GM19023 (cell line): ENCODE results near the gene CDC42BPG.
"Not testable (repeated sequence)": the region's sequence is repeated elsewhere in the genome, so short reads cannot be mapped to it uniquely, and the experiment has no call there.

Experiments used
- ATAC-seq: cut with Tn5 transposase; IDR thresholded peaks from one replicate; pipeline ENCODE4 v1.9.1; 2021; ENCODE audit warnings: mild to moderate bottlenecking, moderate library complexity; ENCODE audit not compliant: unreplicated experiment

Gene CDC42BPG

DNA sequence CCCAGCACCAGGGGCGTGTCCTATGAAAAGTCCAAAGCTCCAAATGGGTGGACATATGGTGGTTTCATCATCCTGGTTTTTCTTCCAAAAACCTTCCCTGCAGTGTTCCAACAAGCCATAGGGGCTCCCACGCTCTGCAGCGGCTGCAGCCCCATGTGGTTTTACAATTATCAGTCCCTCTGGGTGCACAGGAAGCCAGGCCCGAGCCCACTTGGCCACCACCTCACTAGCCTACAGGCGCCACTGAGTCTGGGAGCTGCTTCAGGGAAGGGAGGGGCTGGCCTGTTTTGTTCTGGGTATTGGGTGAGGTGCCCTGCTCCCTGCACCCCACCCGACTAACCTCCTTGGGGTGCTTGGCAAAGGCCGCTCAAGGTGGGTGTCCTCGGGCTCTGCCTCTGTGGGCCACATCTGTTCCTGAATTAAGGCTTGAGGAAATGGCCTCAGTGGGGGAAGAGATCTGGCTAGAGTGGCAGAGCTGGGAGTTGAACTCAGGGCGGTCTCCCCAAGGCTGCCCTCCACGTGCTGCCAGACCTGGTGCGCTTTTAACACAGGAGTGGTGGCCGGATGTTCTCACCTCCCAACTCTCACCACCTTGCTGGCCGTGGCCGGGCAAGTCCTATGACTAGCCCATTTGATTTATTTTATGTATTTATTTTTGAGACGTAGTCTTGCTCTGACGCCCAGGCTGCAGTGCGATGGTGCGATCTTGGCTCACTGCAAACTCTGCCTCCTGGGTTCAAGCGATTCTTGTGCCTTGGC lies 5.3 kb upstream of the CDC42BPG start:
- no peak for ATAC-seq

DNA sequence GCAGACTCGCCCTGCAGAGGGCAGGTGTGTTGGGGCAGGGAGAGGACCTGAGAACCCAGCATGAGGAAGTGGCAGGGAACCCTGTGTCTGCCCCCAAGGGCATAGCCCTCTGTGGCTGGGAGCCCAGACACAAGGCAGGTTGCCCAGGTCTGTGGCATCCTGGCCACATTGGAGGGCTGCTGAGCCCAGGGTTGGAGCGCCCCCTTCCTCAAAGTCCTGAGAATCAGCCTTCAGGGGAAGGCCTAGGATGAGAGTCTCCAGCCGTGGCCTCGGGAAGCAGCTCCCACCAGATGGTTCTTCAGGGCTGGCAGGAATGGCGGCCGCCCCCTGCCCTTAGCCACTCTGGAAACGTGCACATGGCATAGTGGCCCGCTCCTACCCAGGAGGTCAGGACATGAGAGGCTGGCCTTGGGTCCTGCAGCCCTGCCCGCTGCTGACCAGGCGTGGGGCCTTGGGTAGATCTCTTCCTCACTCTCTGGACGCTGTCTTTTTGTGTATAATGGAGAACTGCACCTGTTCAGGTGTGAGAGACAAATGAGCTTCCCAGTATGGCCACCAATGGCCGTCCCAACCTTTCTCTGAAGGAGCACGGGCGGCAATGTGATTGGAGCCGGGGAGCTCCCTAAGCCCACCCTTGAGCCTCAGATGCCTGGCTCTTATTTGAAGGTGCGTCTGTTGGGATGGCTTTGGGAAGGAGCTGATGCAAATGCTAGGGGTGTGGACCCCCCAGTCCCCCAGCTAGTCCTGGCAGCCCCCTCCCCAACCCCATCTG lies 4.6 kb upstream of the CDC42BPG start:
- no peak for ATAC-seq

DNA sequence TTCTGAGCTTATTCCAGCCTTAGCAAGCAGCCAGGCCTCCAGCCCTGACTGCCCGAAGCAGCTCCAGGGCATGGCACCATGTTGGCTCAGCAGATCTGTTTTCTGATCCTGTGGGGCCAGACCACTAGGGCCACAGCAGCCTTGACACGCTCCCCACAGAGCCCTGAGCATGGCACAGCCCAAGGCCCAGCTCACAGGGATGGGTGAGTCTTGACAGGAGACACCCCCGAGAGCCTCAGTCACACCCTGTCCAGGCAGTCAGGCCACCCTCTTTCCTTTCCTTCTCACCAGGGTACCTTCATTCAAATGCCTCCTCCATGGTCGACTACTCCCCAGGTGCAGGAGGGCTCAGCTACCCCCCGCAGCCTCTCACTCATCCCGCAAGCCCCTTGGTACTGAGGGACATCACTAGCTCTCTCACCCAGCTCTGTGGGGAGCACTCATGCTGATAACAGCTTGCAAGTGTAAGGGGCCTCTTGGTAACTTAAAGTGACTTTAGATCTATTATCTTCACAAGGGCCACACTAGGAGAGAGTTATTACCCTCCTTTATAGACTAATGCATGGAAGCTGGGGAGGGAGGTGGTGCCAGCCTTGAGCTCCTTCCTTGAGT lies 3.9 kb upstream of the CDC42BPG start:
- no peak for ATAC-seq

DNA sequence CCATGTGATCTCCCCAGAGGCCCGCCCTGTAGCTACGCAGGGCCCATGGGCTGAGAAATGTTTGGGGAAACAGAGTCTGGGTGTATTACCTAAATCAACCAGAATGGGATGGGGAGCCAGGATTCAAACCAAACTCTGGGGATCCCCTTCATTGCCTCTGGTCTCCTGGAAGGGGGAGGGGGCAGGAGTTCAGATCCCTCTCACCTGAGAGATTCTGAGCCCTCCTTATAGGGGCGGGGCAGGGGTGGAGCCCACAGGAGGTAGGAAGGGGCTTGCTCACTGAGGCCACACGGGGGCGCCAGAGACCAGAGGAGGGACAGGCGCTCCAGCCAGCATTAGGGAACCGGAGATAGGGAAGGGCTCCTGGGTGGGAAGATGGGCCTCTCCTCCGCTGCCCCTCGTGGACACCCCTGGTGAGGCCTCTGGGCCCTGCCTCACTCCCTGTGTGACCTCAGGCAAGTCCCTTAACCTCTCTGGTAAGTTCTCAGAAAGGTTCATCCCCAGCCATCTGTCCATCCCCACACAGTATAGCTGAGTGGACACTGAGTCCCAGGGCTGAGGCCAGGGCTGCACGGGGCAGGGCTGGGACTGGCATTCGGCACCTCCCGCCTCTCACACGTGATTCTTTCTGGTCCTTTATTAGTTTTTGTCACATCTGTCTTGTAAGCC lies 2.7 kb upstream of the CDC42BPG start:
- ATAC-seq = no peak

DNA sequence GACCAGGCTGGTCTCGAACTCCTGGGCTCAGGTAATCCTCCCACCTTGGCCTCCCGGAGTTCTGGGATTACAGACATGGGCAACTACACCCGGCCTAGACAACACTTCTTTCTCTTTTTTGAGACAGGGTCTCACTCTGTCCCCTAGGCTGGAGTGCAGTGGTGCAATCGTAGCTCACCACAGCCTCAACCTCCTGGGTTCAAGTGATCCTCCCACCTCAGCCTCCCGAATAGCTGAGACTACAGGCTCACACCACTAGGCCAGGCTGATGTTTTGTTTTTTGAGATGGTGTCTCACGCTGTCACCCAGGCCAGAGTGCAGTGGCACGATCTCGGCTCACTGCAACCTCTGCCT lies 1.3 kb upstream of the CDC42BPG start:
- ATAC-seq = not testable (repeated sequence)

DNA sequence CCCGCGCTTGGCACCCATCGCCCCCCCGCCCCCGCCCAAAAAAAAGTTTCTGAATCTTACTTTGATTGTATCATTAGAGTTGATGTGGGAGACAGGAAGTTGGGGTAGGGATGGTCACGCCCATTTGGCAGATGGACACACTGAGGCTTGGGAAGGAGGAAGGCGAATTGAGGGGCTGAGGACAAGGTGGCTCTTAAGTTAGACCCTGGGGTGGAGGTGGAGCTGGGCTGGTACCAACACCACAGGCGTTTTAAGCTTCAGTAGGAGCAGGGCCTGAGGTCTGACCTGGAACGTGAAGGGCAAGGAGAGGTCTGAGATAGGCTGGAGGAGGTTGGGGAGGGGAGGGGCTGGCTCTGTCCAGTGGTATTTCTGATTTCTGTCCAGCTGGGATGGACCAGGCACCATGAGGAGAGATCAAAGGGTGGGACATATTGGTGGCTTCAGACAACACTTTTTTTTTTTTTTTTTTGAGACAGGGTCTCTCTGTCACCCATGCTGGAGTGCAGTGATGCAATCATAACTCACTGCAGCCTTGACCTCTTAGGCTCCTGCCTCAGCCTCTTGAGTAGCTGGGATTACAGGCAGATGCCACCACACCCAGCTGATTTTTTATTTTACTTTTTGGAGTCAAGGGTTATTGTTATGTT lies 799 bp upstream of the CDC42BPG start:
- ATAC-seq = no peak

DNA sequence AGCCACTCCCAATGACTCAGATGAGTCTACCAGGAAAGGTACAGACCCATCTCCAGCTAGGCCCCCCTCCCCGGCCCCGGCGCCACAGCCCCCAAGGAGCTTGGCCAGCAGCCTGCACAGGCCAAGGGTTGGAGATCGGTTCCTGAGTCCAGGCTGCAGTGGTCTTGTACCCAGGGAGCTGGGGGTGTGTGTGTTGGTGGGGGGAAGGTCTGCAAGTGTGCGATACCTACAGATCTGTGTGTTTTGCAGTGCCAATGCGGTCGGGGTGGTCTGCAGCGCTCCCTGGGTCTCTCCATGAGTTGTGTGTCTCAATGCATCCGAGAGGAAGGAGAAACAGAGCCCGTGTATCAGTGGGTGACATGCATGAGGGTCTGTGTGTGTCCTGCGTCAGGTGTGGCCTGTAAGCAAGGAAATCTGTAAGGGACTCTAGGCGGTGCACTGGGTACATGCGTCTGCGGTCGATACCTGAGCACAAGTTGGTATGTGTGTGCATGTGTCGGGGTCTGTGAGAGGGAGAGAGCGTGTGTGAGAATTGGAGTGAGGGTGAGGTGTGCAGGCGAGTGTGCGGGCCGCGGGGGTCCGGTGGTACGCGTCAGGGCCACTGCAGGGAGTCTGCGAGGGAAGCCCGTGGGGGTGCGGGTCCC lies 645 bp downstream of the CDC42BPG start:
- ATAC-seq = no peak

DNA sequence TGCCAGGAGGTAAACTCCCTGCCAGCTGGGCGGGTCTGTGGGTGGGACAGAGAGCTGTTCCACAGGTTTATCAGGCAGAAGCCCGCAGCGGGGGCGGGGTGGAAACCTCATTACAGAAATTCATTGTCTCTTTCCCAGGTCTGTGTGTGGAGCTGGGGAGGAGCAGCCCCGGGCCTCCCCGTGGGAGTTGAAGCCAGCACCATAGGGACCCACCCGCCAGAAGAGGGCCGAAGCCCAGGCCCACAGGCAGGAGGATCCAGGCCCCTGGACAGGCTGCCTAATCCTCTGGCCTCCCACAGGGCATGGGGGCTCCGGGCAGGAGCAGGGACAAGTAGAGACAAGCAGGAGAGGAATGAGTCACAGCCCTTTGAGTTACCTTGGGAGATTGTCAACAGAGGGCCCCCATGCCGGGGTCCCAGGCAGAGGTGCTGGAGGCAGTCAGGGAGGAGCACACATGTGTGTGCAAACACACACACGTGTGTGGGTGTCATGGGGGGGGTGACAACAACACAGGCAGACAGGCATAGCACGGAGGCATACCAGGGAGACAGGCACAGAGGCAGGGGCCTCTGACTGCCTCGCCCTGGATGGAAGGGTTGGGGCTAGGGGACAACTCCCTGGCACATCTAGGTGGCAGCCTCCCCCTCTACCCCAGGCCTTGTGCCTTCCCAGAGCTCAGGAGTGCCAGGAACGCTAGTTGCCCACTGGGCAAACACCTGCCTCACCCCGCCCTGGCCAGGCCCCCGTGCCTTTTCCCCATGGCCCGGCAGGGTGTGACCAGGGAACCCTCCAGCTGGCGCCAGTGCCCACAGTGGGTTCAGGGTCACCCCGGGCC lies 1.4 kb downstream of the CDC42BPG start:
- ATAC-seq = no peak

DNA sequence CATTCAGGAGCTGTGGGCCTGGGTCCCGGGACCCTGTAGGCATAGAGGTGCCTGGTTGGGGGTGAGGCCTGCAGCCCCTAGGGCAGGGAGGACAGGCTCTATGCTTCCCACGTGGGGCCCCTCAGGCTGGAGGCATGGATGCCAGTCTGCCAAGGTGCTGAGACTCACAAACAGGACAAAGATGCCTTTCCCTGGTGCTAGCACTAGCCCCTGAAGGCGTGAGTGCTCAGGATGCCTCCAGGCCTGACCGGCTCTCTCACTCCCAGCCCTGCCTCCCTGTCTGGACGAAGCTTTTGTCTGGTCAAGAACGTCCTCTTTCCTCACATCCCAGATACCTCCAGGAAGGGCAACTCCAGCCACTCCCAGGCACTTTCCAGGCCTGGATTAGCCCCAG lies 2.1 kb downstream of the CDC42BPG start:
- ATAC-seq = no peak

DNA sequence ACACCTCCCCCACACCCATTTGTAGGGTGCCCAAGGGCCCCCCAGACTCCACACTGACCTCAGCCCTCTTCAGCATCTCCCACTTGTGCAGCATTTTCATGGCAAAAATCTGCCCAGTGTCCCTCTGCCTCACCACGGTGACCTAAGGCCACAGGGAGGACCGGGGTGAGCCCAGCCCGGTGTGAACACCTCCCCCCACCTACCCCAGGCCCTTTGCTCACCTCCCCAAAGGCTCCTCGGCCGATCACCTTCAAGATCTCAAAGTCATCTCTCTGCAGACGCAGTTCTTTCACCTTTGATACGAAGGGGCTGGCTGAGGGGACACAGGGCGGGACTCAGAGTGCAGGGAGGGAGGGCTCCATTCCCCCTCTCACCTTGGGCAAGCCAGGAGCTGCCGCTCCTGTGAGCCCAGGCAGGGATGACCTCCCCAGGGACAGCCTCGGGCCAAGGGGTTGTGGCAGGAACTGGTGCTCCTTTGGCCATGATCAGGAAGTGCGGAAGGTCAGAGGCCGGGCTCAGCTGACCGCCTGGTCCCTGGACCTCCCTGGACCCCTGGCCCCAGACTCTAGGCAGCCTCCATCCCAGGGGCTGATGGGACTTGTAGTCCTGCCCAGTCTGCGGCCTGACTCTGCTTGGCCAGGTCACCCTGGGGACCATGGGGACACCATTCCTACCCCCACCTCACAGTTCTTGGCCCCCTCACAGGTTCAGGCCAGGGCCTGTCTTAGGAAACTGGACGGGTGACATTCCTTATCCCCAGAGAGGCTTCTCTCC lies 2.7 kb downstream of the CDC42BPG start:
- ATAC-seq = no peak

DNA sequence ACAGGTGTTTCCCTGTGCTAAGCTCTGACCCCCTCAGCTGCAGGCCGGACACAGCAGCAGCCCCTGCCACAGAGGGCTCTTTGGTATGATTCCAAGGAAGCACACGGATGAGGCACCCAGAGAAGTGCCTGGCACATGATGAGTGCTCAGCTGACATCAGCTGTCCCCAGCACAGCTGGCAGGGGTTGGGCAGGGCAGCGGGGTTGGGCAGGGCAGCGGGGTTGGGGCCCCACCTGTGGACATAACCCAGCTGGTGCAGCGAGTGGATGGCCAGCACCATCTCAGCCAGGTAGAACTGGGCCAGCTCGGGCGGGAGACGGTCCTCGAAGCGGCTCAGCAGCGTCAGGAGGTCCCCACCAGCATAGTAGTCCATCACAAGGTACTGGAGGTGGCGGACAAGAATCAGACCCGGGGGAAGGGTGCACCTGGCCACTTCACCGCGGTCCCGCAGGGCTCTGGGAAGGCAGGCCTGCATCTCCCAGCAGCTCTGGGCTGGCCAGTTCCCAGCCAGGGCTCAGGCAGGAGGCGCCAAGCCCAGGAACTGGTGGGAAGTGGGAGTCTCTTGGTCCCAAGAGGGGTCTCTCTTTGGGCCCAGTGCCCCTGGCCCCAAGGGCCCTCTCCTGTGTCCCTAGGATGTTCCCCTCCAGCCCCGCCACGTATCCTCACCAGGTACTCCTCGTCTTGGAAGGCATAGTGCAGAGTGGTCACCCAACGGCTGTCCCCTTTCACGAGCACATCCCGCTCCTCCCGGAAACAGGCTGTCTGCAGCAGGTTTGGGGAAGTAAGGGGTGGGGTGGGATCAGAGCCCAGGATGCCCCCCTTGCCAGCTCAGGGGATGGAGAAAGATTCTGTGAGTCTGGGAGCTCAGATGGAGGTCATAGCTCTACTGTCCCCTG lies 4.3 kb downstream of the CDC42BPG start:
- ATAC-seq = no peak

DNA sequence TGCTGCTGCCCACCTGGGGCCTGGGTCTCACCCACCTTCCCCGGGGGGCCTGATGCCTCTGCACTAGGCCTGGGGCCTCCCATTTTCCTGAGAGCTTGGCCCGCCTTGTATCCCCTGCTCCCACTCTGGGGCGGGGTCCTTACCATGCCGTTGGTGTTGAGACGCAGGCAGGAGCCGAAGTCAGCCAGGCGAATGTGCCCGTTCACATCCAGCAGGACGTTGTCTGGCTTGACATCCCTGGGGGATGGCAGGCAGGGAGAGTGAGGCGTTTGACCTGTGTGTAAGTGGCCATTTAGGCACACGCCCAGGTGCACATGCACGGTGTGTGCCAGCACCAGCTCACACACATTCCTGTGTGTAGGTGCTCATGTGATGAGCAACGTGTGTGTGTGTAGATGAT lies 5.1 kb downstream of the CDC42BPG start:
- ATAC-seq = no peak

DNA sequence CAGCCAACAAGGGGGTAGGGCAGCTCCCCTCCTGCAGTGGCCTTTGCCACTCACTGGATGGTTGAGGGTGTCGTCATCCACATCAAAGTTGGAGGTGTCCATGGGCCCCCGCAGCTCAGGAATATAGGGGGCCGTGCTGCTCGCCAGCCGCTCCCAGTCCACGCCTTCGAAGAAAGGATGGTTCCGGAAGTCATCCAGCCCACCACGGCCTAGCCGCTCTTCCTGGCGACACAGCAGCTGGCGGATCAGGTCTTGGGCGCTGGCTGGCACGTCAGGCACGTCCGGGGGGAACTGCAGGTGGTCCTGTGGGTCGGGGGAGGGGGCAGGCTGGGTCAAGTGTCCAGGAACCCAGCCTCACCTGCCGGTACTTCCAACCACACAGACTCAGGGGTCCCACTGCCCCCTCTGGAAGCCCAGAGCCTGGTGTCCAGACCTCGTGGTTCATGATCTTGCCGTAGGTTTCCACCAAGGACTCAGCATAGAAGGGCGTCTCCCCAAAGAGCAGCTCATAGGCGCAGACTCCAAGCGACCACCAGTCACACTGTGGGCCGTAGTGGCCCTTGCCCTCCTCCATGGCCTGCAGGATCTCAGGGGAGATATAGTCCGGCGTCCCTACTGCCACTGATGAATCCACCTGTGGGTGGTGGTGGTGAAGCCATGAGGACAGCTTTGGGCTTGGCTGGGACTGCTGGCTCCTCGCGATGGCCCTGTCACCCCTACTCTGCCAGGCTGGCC lies 5.7 kb downstream of the CDC42BPG start:
- no peak for ATAC-seq

DNA sequence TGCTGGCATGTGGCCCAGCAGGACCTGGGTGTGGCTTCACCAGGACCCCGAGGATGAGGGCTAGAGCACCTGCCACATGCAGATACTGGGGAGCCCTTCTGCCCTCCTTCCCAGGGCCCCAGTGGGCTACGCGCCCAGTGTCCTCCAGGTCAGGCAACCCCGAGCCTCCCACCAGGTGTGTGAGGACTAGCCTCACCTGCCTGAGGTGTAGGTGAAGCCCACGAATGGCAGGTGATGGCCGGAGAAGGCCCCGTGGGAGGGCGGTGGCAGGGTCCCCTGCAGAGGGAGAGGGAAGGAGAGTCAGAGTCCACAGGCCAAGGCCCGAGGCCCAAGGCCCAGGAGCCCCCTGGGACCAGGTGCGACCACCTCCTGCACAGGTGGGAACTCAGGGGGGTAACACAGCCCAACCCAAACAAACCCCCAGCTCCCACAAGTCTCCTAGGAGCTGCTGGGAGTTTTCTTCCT lies 6.5 kb downstream of the CDC42BPG start:
- ATAC-seq = no peak

DNA sequence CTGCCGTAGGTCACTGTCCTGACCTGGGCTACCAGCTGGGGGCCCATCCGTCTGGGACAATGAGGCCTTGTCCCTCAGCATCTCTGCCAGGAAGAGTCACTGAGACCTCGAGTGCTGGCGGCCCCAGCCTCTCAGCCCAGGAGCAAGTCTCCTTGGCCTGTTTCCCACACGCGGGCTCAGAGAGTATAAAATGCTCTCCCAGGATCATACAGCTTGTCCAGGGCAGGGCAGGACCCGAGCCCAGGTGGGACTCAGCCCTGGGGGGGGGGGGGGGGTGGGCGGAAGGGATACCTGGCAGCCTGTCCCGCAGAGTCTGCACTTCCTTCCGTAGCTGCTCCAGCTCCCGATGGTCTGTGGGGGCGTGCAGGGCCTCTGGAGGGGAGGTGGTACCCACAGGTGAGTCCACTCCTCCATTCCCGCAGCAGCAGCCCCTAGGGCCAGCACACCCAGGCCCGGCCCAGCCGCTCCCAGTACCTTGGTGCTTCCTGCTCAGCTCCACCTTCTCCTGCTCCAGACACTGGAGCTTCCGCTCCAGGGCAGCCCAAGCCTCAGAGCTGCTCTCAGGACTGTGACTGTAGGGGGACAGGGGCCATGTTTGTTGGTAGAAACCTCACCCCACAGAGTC lies 7.9 kb downstream of the CDC42BPG start:
- no peak for ATAC-seq

DNA sequence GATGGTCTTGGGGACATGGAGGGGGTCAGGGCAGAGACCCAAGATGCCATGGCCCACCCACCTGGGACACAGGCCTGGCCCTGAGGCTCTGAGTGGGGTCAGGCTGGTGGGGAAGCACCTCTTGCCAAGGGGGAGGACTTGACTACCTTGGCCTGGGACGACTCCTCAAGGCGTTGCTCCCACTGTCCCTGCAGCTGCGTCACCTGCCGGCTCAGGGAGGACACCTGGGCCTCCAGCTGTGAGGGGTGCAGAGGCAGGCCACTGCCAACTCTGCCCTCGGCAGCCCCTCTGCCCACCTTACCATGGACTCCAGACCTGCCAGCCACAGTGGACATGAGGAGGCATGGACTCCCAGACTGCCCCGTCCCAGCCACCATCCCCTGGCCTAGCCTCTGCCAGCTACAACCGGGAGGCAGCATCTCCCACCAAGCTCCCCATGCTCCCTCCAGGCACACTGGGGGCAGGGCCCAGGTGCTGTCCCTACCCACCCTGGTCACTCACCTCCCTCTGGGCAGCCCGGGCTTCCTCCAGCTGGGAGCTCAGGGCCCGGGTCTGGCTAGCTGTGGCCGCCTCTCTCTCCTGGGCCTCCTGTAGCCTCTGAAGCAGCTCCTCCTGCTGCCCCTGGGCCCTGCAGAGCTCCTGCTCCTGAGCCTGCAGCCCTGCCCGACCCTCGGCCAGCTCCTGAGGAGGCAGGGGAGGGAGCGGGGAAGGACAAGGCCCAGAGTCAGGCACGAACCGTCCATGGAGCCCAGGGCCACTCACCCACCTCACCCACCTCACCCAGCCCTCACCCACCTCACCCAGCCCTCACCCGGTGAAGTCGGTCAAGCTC lies 8.6 kb downstream of the CDC42BPG start:
- ATAC-seq = no peak
